CD14-positive monocyte (primary cell): Measurements from ENCODE around the gene FKBP4. TPM values are rescaled to one million over a fixed set of nuclear protein-coding genes. Genes with fewer than 3 reads are reported as not detected.

Source experiments
- DNase-seq, 3 donors: peaks; one replicate each; pipeline ENCODE4 v3.0.0-alpha.2; 2011 to 2022
- H2AFZ ChIP-seq: 2 replicates; pipeline ENCODE4 v1.6.0; 2012; ENCODE audit warnings: mild to moderate bottlenecking, low read depth, low read length, inconsistent platforms; ENCODE audit not compliant: insufficient read depth, poor library complexity, severe bottlenecking
- H3K27ac ChIP-seq, 2 donors: 1 replicate in 1 of 2; 2 replicates in 1 of 2; pipeline ENCODE4 v1.5.1; 2012 to 2013; ENCODE audit warnings: low read length in 2 of 2, control low read depth in 1 of 2, inconsistent platforms in 1 of 2, low read depth in 1 of 2, mild to moderate bottlenecking in 1 of 2
- H3K27me3 ChIP-seq, 2 donors: one replicate each; pipeline versions ENCODE4 v1.6.0 to v1.6.1; 2011 to 2013; ENCODE audit warnings: low read length in 2 of 2; ENCODE audit not compliant: control insufficient read depth in 2 of 2, insufficient read depth in 2 of 2
- H3K36me3 ChIP-seq, 2 donors: replicated peaks in 1 of 2; 1 replicate in 1 of 2; 2 replicates in 1 of 2; pipeline versions ENCODE4 v1.5.1 to v1.6.1; 2012 to 2013; ENCODE audit warnings: low read length in 2 of 2, control low read depth in 1 of 2, inconsistent platforms in 1 of 2, mild to moderate bottlenecking in 1 of 2; ENCODE audit not compliant: insufficient read depth in 2 of 2, control insufficient read depth in 1 of 2
- H3K4me1 ChIP-seq, 2 donors: 1 replicate in 1 of 2; 2 replicates in 1 of 2; pipeline versions ENCODE4 v1.5.1 to v1.6.1; 2012 to 2013; ENCODE audit warnings: low read length in 2 of 2, control low read depth in 1 of 2, inconsistent platforms in 1 of 2, mild to moderate bottlenecking in 1 of 2, moderate library complexity in 1 of 2; ENCODE audit not compliant: insufficient read depth in 2 of 2, control insufficient read depth in 1 of 2
- H3K4me2 ChIP-seq: replicated peaks from 2 replicates; pipeline ENCODE3; 2012; ENCODE audit warnings: low read length, moderate library complexity, mild to moderate bottlenecking; ENCODE audit not compliant: poor library complexity, severe bottlenecking; ENCODE audit errors: extremely low read depth
- H3K4me3 ChIP-seq, 3 experiments: fragments of 200-600 bp in 1 of 3; sonication (generic) in 1 of 3; replicated peaks in 1 of 3; 1 replicate in 2 of 3; 2 replicates in 1 of 3; pipeline ENCODE4 v1.5.1; 2011 to 2013; ENCODE audit warnings: low read length in 3 of 3, mild to moderate bottlenecking in 3 of 3, control low read depth in 2 of 3, low read depth in 2 of 3, inconsistent platforms in 1 of 3, moderate library complexity in 1 of 3
- H3K79me2 ChIP-seq: 2 replicates; pipeline ENCODE4 v1.6.0; 2012; ENCODE audit warnings: mild to moderate bottlenecking, control low read depth, inconsistent platforms, low read length, moderate library complexity; ENCODE audit not compliant: insufficient read depth
- H3K9ac ChIP-seq: 2 replicates; pipeline ENCODE4 v1.6.0; 2017; ENCODE audit warnings: low read length, mild to moderate bottlenecking; ENCODE audit not compliant: insufficient read depth, poor library complexity, severe bottlenecking
- H3K9me3 ChIP-seq, 2 donors: replicated peaks in 1 of 2; 1 replicate in 1 of 2; 2 replicates in 1 of 2; pipeline versions ENCODE4 v1.5.1 to v1.6.1; 2012 to 2013; ENCODE audit warnings: low read length in 2 of 2, control low read depth in 1 of 2; ENCODE audit not compliant: control insufficient read depth in 1 of 2, insufficient read depth in 1 of 2
- H4K20me1 ChIP-seq: 2 replicates; pipeline ENCODE4 v1.6.0; 2012; ENCODE audit warnings: mild to moderate bottlenecking, low read length, control low read depth, moderate library complexity; ENCODE audit not compliant: insufficient read depth
- H3K27ac Mint-ChIP-seq, 7 donors: one replicate each; pipeline ENCODE4 v1.8.0; 2020; ENCODE audit warnings: mild to moderate bottlenecking in 7 of 7, mixed read lengths in 7 of 7, moderate library complexity in 6 of 7, inconsistent platforms in 2 of 7
- H3K27me3 Mint-ChIP-seq, 3 donors: one replicate each; pipeline ENCODE4 v1.8.0; 2021 to 2022; ENCODE audit warnings: low read depth in 3 of 3, mild to moderate bottlenecking in 3 of 3, mixed read lengths in 3 of 3, moderate library complexity in 3 of 3, inconsistent platforms in 1 of 3
- H3K36me3 Mint-ChIP-seq, 2 donors: one replicate each; pipeline ENCODE4 v1.8.0; 2020; ENCODE audit warnings: mixed read lengths in 2 of 2, inconsistent platforms in 1 of 2, mild to moderate bottlenecking in 1 of 2
- H3K4me1 Mint-ChIP-seq: one replicate; pipeline ENCODE4 v1.8.0; 2020; ENCODE audit warnings: mild to moderate bottlenecking, mixed read lengths
- H3K4me3 Mint-ChIP-seq, 2 donors: one replicate each; pipeline ENCODE4 v1.8.0; 2020; ENCODE audit warnings: mild to moderate bottlenecking in 2 of 2, mixed read lengths in 2 of 2, moderate library complexity in 1 of 2
- H3K9me3 Mint-ChIP-seq, 7 donors: one replicate each; pipeline ENCODE4 v1.8.0; 2020 to 2022; ENCODE audit warnings: mixed read lengths in 7 of 7, mild to moderate bottlenecking in 6 of 7, moderate library complexity in 6 of 7, inconsistent platforms in 2 of 7
- CTCF ChIP-seq: fragments of 200-600 bp; IDR thresholded peaks from one replicate; pipeline ENCODE4 v1.8.0; 2022; ENCODE audit warnings: antibody characterized with exemption, mild to moderate bottlenecking
- WGBS: methylation state at CpG from one replicate; pipeline ENCODE4 v1.1.5; 2013; ENCODE audit warnings: missing lambda C conversion rate; ENCODE audit not compliant: insufficient coverage; 5-methylcytosine and 5-hydroxymethylcytosine counted together
- intact Hi-C, 2 donors: fragments of 100-400 bp; cut with micrococcal nuclease; formaldehyde crosslinking; loops; one replicate each; pipeline versions ENCODE4 v1.15.0 to v1.15.1; 2023
- polyA plus RNA-seq, 3 donors: library from polyadenylated mRNA; depleted of rRNA in 1 of 3; unstranded in 2 of 3; stranded (reverse) in 1 of 3; fragments of 300-500 nt in 2 of 3; fragments of >200 nt in 1 of 3; fragmentation: Illumina TruSeq in 2 of 3; gene quantifications; 1 replicate in 2 of 3; 2 replicates in 1 of 3; pipeline ENCODE4 v1.2.3, GENCODE V29; 2012 to 2021

Gene FKBP4
- polyA plus RNA-seq, 3 donors: 19.3 to 22.1 (median 20.1) TPM

- Histone ChIP-seq H3K9me3 (no peaks in the 10 kb centered on the region), H3K36me3 (peaks cover 48 to 79% of the 10 kb centered on the region in 2 donors), H2AFZ (no peak overlapping the region), H3K4me3 (no peak overlapping the region), H3K4me2 (no peak overlapping the region), H3K4me1 (peaks cover 12 to 15% of the 10 kb centered on the region in 2 donors), H3K27me3 (no peaks in the 10 kb centered on the region), H3K79me2 (peaks cover 4% of the 10 kb centered on the region), H3K9ac (no peak overlapping the region), H4K20me1 (peaks cover 10% of the 10 kb centered on the region), H3K27ac (no peak overlapping the region)
- peaks cover 64 to 72% of the 10 kb centered on the region in 2 donors for H3K36me3 Mint-ChIP-seq
- no peak for DNase-seq
- peaks cover 16% of the 10 kb centered on the region for H3K4me1 Mint-ChIP-seq
- intact Hi-C loops: no loop called here
- no peak for TF ChIP-seq CTCF
- H3K27ac Mint-ChIP-seq: peak overlapping the region in 2 of 7 donors; percentile 15 to 19
- peaks cover 0 to 3% (median 1%) of the 10 kb centered on the region in 3 donors for H3K27me3 Mint-ChIP-seq
- H3K4me3 Mint-ChIP-seq: no peak overlapping the region
- H3K9me3 Mint-ChIP-seq: no peaks in the 10 kb centered on the region
- whole genome bisulfite sequencing: 100% methylated on average over 2 of the region's 3 CpGs
Observed at GRCh38 chr12:2800046-2800570, 5.3 kb downstream of the FKBP4 start.

GRCh38 chr12:2801044-2801783, 6.4 kb downstream of the FKBP4 start:
- Histone ChIP-seq H3K36me3 (peaks cover 51 to 84% of the 10 kb centered on the region in 2 donors), H3K27me3 (no peaks in the 10 kb centered on the region), H3K9ac (no peak overlapping the region), H3K79me2 (peaks cover under 1% of the 10 kb centered on the region), H3K27ac (no peak overlapping the region), H3K9me3 (no peaks in the 10 kb centered on the region), H3K4me3 (no peak overlapping the region), H3K4me1 (peaks cover 9 to 10% of the 10 kb centered on the region in 2 donors), H4K20me1 (peaks cover 10% of the 10 kb centered on the region), H2AFZ (no peak overlapping the region), H3K4me2 (no peak overlapping the region)
- TF ChIP-seq CTCF: no peak
- H3K36me3 Mint-ChIP-seq: peaks cover 64 to 78% of the 10 kb centered on the region in 2 donors
- intact Hi-C loops: no loop called here
- peaks cover 13% of the 10 kb centered on the region for H3K4me1 Mint-ChIP-seq
- WGBS: 92% methylated on average over 7 of the region's 16 CpGs
- no peak overlapping the region for H3K4me3 Mint-ChIP-seq
- no peak for DNase-seq
- no peak overlapping the region for H3K27ac Mint-ChIP-seq
- peaks cover 0 to 3% (median 1%) of the 10 kb centered on the region in 3 donors for H3K27me3 Mint-ChIP-seq
- H3K9me3 Mint-ChIP-seq: no peaks in the 10 kb centered on the region
